Measurements from ENCODE around the gene DOCK4. TPM values are rescaled to one million over a fixed set of nuclear protein-coding genes. Genes with fewer than 3 reads are reported as not detected.

Gene DOCK4
- total and polyA plus RNA-seq, 7 donors, result 3.0 to 28.5 (median 14.1) TPM

DNA sequence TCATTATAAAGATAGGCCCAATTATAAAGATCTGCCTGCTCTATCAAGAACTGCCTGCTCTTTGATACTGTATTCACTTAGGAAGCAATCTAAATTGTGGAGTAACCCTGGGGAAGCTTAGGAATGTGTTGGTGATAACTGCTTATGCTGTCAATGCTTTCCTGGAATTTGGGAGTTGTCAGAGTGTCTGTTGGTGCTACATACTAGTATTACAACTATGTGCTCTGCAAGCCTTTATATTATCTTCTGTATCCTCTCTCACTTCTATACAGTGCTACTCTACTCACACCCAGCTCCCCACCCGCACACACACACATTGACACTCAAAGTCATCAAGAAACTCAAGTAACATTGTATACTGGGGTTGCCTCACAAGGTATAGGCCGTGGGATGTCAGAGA lies 6.4 kb upstream of the DOCK4 start:
- Histone ChIP-seq H3K4me1 (peaks cover 0 to 19% (median 5%) of the 10 kb centered on the region in 4 donors), H3K4me3 (no peak overlapping the region), H3K27ac (no peak overlapping the region), H3K9me3 (no peaks in the 10 kb centered on the region), H3K27me3 (no peaks in the 10 kb centered on the region), H3K36me3 (no peaks in the 10 kb centered on the region)
- TF ChIP-seq, protein P1, sequence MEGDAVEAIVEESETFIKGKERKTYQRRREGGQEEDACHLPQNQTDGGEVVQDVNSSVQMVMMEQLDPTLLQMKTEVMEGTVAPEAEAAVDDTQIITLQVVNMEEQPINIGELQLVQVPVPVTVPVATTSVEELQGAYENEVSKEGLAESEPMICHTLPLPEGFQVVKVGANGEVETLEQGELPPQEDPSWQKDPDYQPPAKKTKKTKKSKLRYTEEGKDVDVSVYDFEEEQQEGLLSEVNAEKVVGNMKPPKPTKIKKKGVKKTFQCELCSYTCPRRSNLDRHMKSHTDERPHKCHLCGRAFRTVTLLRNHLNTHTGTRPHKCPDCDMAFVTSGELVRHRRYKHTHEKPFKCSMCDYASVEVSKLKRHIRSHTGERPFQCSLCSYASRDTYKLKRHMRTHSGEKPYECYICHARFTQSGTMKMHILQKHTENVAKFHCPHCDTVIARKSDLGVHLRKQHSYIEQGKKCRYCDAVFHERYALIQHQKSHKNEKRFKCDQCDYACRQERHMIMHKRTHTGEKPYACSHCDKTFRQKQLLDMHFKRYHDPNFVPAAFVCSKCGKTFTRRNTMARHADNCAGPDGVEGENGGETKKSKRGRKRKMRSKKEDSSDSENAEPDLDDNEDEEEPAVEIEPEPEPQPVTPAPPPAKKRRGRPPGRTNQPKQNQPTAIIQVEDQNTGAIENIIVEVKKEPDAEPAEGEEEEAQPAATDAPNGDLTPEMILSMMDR (IDR thresholded peaks at IDR 0.05), result no peak
- TF ChIP-seq EP300 (IDR thresholded peaks at IDR 0.05) (no peak), POLR2A (IDR thresholded peaks at IDR 0.05) (no peak), POLR2AphosphoS5 (IDR thresholded peaks at IDR 0.05) (no peak)
- WGBS, 2 donors, result 96 to 98% methylated on average over 2 of the region's 2 CpGs
- no peak for DNase-seq
- intact Hi-C loops (cut with DNase I), result no loop called here

- no peak overlapping the region for H3K27ac ChIP-seq
- TF ChIP-seq, protein P1 (IDR thresholded peaks at IDR 0.05), result no peak
- no peak for TF ChIP-seq EP300 (IDR thresholded peaks at IDR 0.05)
- TF ChIP-seq POLR2A (IDR thresholded peaks at IDR 0.05), result no peak
- no peak for TF ChIP-seq POLR2AphosphoS5 (IDR thresholded peaks at IDR 0.05)
- intact Hi-C loops (cut with DNase I), result no loop called here
- no peaks in the 10 kb centered on the region for H3K36me3 ChIP-seq
- WGBS, 2 donors, result 13 to 47% methylated on average over 1 of the region's 1 CpG
- peaks cover 0 to 24% (median 8%) of the 10 kb centered on the region in 4 donors for H3K4me1 ChIP-seq
- H3K4me3 ChIP-seq, result no peak overlapping the region
- no peak for DNase-seq
- H3K27me3 ChIP-seq, result no peaks in the 10 kb centered on the region
- no peaks in the 10 kb centered on the region for H3K9me3 ChIP-seq
Measured at GRCh38 chr7:112211348-112211907, 5.2 kb upstream of the DOCK4 start.

GRCh38 chr7:112207765-112208164 lies 1.6 kb upstream of the DOCK4 start:
- TF ChIP-seq, protein P1 (IDR thresholded peaks at IDR 0.05), result no peak
- no peak for TF ChIP-seq POLR2AphosphoS5 (IDR thresholded peaks at IDR 0.05)
- no peak for TF ChIP-seq EP300 (IDR thresholded peaks at IDR 0.05)
- no peak for TF ChIP-seq POLR2A (IDR thresholded peaks at IDR 0.05)
- H3K4me1 ChIP-seq, result peaks cover 0 to 36% (median 13%) of the 10 kb centered on the region in 4 donors
- no peaks in the 10 kb centered on the region for H3K27me3 ChIP-seq
- WGBS, 2 donors, result 89 to 97% methylated on average over 6 of the region's 6 CpGs
- DNase-seq, result no peak
- no peaks in the 10 kb centered on the region for H3K36me3 ChIP-seq
- H3K4me3 ChIP-seq, result peak overlapping the region in 1 of 4 donors; percentile 81
- H3K27ac ChIP-seq, result no peak overlapping the region
- no peaks in the 10 kb centered on the region for H3K9me3 ChIP-seq
- intact Hi-C loops (cut with DNase I), result loop anchor here (2.0 to 5.0 kb wide), 4 partner anchors 185 to 580 kb away; partner anchors contain the start of gene IFRD1

- H3K9me3 ChIP-seq, result no peaks in the 10 kb centered on the region
Measured at GRCh38 chr7:112206991-112207592, 893 bp upstream of the DOCK4 start.

More at GRCh38 chr7:112206991-112207592, 893 bp upstream of the DOCK4 start:
- Histone ChIP-seq H3K4me3 (peak overlapping the region; percentile 81 to 89 (median 85)), H3K27me3 (no peaks in the 10 kb centered on the region), H3K27ac (peak overlapping the region; percentile 85 to 95 (median 88)), H3K36me3 (no peaks in the 10 kb centered on the region), H3K4me1 (peaks cover 0 to 33% (median 13%) of the 10 kb centered on the region in 4 donors)
- intact Hi-C loops (cut with DNase I), result loop anchor here (2.0 to 5.0 kb wide), 4 partner anchors 185 to 580 kb away; partner anchors contain the start of gene IFRD1
- TF ChIP-seq POLR2A (IDR thresholded peaks at IDR 0.05), result no peak
- TF ChIP-seq EP300 (IDR thresholded peaks at IDR 0.05), result no peak
- no peak for TF ChIP-seq POLR2AphosphoS5 (IDR thresholded peaks at IDR 0.05)
- TF ChIP-seq, protein P1 (IDR thresholded peaks at IDR 0.05), result no peak
- 0 to 1% methylated on average over 14 of the region's 14 CpGs for WGBS, 2 donors
- DNase-seq, result peak; percentile 67
